HG02610 (cell line): ENCODE results near the gene IL1RAPL1.
"Not testable (repeated sequence)": the region's sequence is repeated elsewhere in the genome, so short reads cannot be mapped to it uniquely, and the experiment has no call there.

ENCODE experiments used
- ATAC-seq: cut with Tn5 transposase; IDR thresholded peaks from one replicate; pipeline ENCODE4 v1.9.1; 2021; ENCODE audit warnings: mild to moderate bottlenecking, moderate library complexity; ENCODE audit not compliant: unreplicated experiment

IL1RAPL1 gene

DNA sequence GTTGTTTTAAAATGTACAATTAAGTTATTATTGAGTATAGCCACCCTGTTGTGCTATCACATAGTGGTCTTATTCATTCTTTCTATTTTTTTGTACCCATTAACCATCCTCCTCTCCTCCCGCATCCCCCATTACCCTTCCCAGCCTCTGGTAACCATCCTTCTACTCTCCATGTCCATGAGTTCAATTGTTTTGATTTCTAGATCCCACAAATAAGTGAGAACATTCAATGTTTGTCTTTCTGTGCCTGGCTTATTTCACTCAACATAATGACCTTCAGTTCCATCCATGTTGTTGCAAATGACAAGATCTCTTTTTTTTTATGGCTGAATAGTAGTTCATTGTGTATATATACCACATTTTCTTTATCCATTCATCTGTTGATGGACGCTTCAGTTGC is 179.3 kb downstream of the IL1RAPL1 start:
- ATAC-seq = not testable (repeated sequence)

DNA sequence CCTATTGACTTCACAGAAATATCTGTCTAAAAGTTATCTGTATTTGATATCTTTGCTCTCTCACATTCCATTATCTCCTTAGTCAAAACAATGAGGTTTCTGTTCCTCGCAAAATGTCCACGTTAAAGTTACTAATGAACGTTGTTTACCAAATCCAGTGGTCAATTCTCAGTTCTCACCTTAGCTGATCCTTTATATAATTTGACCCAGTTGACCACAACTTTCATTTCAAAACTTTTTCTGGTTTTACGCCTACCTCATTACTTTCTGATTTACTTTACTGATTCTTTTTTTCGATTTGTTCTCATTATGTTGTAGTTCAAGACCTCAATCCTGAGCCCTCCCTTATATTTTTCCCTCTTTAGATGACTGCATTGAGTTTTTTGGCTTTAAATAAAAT is 186.6 kb downstream of the IL1RAPL1 start:
- ATAC-seq = no peak

DNA sequence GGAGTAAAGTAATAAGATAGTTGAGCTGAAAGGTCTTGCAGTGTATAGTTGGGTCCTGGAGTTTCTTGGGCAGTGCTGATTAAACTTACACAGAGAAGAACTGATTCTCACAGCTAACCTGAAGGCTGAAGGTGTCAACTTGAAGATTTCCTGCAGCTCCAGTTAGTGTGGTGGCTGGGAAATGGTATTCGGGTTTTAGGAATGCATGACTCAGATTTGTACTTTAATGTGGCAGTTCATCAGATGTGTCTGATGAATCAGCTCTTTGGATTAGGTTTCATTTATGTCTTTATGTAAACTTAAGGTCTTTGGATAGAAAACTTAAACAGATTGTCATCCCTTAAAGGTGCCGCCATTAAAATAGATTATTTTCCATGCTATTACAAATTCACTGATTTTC is 200.0 kb downstream of the IL1RAPL1 start:
- no peak for ATAC-seq

DNA sequence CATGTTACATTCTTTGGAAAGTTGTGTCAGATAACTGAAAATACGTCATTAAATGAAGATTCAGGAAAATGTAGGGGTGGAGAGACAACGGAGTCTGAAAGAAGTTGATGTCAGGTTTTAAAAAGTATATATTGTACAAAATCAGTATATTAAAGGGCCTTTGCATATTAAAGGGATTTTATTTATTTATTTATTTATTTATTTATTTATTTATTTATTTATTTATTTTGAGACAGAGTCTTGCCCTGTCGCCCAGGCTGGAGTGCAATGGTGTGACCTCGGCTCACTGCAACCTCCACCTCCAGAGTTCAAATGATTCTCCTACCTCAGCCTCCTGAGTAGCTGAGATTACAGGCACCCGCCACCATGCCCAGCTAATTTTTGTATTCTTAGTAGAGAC is 213.4 kb downstream of the IL1RAPL1 start:
- ATAC-seq = not testable (repeated sequence)

DNA sequence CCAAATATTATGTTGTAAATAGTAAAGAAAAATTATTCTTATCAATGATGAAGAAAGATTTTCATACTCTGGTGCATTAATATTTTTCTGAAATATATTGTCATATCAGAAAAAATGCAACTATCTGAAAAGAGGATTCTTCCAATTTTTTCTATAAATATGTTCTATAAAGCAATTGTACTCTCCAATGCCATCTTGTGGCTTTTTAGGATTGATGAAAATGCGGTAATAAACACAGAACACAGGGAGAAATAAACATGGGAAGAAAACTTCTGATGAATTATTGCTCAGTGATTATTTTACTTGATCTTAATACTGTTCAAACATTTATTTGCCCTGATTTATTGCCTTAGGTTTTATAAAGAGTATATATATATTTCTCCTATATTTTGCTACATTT is 215.4 kb downstream of the IL1RAPL1 start:
- no peak for ATAC-seq

DNA sequence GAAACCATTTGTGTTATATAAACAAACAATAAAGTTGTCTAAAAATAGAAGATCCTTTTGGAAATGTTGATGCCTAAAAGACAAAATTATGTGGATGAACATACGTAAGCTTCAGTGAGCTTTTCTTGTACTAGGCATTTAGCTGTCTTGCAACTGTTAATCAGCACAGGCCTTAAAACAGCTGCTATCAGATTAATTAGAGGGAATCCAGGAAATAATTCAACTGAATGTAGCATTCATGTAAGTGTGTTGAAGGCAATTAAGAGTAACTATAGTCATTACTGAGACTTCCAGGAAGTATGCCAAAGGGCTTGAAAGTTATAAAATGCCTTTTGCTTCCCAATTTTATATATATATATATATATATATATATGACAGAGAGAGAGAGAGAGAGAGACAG is 248.7 kb downstream of the IL1RAPL1 start:
- no peak for ATAC-seq

DNA sequence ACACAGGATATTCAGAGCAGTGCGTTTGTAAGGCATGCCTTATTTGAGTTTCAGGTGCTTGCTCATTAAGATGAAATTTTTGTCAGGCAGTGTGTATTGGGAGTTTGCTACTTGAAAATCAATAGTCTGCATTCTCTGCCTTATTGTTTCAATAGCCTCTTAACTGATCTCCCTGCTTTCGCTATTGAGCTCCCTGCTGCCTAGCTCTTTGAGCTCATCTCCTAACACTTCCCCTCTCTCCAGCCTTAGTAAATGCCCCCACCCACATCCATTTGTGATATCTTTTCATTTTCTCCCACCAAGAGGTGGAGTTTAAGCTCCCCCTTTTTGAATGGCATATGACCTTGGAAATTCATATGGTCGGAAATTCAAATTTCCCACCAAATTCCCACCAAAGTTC is 256.6 kb downstream of the IL1RAPL1 start:
- no peak for ATAC-seq

DNA sequence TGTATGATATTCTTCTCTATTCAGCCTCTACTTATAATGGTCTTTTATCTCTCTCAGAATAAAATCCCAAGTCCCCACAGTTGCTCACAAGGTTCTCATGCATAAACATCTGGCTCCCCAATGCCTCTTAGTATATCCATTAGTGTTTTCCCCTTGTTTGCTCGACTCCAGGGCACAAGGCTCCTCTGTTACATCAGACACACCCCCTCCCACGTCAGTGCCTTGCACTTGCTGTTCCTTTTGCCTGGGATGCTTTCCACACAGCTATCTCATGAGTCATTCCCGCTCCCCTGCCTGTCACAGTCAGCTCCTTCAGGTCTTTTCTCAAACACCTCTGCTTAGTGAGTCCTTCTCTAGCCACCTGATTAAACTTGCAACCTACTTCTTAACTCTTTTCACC is 260.2 kb downstream of the IL1RAPL1 start:
- no peak for ATAC-seq

DNA sequence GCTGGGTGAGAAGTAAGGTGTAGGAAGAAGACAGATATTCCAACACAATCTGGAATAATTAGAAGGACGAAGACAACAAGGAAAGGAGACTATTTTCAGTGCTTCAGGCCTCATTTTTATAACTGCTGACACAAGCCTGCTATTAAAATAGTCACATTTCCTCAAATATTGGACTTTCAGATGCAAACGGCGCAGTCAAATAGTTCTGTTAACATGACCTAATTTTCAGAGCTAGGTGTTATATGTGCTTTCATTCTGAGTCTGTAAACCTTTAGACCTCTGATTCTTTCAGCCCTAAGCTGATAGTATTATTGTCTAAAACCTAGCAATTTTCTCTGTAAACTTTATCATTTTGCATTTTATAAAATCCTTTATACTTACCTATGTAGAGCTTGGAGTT is 261.5 kb downstream of the IL1RAPL1 start:
- ATAC-seq = no peak

DNA sequence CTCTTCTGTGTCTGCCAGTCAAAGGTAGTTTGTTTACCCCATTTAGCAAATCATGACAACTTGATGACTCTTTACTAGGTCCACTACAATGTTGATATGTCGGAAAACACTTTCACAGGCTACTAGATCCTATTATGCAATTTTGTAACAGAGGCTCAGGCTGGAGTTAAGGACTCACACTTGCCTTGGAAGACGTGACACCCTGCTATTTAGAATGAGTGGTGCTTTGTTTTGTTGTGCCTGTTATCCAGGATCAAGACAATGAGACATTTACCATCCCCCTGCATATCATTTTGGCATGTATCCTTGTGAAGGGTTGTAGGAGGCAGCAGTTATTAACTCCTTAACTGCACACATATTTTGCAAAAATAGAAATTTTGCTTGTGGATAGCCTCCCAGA is 263.7 kb downstream of the IL1RAPL1 start:
- no peak for ATAC-seq

DNA sequence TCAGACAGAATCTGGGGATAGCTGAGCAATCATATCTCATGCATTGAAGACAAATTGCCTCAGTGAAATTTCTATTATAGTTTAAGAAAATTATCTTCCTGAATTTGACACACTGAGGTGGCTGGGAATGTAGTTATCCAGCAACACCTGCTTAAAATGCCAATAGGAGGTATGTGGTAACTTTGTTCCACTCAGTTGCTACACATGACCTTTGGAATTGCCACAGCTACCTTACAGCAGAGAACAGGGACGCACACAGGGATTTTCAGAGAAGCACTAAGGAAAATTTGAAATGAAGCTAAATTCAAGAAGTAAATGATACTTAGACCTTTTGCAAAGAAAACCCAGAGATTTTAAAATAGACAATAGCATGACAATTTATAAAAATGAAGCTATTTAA is 264.6 kb downstream of the IL1RAPL1 start:
- no peak for ATAC-seq

DNA sequence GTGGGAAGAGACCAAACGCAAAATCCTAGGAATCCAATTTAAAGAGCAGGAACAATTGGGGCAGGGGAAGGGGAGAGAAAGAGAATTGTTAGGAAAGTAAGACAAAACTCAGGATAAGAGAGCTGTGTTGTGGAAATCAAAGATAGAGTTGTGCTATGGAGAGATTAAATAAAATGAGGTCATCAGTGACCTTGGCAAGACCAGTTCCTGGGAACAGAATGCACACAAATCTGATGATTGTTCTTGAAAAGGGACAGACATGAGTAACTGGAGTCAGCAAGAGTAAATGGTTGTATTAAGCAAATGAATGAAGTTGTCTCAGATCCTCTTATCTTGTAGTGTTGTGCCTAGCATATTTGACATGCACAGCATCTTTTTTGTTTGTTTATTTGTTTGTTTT is 267.4 kb downstream of the IL1RAPL1 start:
- no peak for ATAC-seq

DNA sequence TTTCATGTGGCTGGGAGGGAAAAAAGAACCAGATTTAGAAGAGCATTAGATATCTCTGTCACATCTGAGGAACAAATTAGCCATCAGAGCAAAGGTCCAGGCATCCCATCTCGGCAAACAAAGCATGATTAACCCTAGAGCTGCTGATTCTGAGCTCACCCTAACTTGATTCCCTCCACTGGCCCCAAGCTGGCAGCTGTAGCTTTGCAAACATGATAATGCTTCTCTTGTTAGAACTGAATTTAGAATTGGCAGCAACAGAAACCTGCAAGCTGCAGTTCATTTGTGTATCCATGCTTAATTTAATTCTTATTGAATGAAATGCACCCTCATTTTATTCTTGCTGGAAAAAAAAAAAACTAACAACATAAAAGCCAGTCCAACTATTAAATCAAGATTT is 289.2 kb downstream of the IL1RAPL1 start:
- ATAC-seq = no peak

DNA sequence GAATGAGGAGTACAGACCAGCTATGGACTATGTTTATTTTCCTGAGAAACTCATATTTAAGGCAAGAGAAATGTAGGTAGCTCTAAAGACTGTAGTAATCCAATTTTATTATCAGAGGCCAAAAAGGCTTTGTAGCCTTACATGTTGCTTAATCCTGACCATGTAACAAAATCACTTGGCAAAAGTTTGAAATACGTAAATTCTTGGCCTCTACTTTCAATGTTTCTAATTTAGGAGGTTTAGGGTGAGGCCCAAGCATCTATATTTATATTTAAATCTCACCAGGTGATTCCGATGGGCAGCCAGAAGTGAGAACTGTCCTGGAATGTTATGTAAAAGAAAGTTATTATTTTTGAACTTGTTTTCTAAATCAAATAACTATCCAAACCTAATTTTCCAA is 289.7 kb downstream of the IL1RAPL1 start:
- ATAC-seq = no peak

DNA sequence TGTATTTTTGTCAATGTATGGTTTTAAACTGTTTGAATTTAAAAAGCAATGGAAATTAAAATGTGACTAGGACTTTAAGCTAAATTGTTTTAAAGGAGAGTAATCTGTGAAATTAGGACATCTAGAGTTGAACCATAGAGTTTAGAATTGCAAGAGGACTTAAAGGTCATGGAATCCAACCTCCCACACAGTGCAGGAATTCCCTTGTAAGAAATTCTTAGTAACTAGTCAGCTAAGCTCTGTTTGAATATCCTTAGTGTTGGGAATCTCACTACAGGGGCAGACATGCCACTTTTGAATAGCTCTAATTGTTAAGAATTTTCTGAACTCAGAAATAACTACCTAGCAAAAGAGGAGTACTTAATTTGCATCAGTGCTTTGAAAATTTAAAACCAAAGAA is 292.9 kb downstream of the IL1RAPL1 start:
- no peak for ATAC-seq

DNA sequence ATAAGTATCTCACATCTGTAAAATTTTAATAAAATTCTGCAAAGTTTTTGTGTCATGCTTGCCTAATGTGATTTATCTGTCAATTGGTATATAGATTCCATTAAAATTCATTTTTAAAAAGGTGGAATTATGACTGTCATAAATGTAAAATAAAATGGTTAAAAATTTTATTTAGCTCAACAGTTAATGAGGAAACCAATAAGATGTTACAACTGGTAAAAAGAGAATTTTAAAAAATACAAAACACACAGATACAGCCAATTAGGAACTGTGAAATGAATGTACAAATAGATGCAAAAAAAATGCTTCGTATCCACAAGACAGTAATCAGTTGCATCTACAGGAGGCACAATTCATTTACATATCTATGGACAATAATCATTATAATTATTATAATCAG is 297.6 kb downstream of the IL1RAPL1 start:
- ATAC-seq = no peak

DNA sequence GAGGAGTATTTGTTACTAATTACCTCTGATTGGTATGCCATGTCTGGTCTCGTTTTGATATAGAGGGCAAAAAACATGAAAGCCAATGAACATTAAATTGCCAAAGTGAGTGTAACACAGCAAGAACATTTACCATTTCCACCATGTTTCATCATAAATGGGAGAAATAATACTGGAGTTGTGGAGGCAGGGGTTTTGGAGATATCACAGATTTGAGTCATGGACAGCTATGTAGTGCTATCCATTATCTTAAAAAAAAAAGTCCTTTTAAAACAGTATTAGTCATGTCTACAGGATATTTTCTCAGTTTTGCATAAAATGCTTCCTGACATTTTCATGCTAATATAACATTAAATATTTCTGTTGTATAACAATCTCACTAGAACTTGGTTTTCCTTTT is 301.2 kb downstream of the IL1RAPL1 start:
- no peak for ATAC-seq

DNA sequence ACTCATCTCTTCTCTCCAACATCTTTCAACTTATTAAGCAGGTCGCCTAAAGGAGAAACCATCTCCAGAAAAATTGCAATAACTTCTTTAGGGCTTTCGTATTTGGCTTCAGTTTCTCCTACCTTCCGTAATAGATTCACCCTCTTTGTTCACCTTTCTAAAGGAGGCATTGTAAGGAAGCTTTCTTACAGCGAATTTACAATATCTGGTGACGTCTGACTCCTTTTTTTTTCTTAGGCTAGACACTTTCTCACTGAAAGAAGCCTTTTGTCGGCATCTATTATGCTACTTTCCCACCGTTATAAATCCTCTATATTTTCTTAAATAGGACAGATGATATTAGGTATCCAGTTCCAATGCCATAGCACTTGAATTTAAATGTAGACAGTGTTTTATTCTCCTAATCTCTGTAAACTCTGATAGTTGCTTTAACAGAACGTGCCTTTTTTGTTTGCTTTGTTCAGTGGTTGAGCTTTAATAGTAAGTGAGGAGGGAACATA is 302.4 kb downstream of the IL1RAPL1 start:
- ATAC-seq = no peak

DNA sequence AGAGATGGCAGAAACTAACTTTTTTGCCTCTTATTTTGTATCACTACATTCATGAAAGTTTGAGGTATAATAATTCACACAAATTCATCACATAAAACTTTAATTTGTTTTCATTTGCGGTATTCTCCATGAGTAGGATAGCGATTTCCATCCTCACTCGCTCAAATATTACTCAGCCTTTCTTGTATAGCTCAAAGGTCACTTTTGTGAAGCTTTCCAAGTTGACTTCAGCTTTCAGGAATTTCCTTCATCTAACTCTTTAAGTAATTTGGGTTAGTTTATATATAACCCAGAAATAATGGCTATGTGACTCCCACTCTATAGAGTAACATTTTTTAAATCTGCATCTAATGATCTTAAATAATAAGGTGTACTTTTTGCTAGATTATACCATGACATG is 314.4 kb downstream of the IL1RAPL1 start:
- ATAC-seq = no peak

DNA sequence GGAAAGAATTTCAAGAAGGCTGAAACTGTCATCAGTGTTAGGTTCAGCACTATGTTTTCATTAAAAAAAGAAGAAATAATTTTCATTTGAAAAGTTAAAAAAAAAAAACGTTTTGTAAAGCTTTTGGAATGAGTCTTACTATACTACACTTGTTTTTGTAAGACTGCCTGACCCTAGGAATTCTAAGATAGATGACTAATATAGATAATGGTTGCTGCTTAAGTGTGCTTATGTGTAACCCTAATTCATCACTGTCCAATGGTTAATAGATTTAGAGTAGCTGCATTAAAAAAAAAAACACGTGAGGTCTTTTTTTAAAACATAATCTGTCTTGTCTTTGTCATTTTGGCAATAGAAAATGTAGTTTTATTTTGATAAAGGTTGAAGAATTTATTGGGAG is 323.2 kb downstream of the IL1RAPL1 start:
- no peak for ATAC-seq

DNA sequence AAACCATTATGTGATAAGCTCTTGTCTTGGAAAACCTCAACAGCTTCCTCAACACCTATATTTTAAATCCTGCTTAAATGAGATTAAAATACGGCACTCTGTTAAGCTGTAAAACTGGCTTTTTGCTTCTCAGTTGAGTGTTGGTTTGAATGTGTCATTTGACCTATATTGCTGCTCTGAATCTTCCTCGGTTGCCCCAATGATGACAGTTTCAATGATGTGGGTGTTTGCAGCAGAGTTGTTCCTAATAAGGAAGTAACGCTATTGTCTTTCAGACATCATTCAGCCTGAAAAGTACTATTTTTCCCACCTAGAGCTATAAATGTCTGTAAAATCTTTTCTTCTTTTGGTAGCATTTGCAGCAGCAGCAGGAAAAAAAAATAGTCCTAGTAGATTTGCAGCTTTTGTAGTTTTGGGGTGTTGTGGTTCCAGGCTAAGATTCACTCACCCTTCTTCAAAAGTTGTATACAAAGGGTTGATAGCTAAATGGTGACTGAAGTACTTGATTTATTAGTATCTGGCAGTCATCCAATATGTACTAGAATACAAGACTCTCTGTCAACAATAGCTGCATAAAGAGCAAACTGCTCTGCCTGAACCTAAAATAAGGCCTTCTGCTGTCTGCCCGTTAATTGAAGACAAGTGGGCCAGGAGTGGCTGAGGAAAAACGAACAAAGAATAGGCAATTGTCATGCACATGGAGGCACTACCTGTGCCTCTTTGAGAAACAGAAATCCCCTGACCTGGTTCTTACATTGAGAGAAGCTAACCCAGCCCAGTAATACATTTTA is 333.1 kb downstream of the IL1RAPL1 start:
- ATAC-seq = no peak

DNA sequence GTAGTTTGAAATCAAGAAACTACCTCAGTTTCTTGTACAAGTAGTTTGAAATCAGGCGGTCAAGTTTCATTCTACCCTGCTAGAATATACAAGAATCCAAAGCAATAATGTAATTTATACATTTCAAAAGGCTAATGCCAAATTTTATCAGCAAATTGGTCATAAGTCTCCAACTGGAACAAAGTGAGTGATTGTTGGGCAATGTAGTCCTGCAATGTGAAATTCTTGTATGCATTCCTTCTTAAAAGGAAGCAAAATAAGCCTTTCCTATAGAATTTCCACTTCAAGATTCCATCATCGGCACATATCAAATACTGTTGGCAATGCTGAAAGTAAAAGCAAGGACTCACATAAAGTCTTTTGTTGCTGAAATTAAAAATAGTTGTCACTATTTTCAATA is 334.9 kb downstream of the IL1RAPL1 start:
- ATAC-seq = no peak

DNA sequence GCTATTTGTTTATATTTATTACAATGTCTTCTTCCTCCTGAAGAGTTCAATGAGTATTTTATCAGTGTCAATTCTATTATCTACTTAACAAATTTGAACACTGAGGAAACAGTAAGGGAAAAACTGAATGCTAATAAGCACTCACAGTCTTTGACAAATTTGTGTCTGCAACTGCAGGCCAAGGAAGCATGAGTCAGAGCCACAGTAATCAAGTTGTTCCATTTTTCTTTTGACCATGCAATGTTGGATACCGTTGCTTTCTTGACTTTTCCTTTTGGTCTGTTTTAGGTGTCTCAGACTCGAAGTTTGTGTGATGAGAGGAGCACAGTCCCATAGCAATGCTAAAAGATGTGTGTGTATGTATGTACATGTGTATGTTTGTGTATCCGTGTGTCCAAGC is 359.6 kb downstream of the IL1RAPL1 start:
- ATAC-seq = no peak
